CD4-positive, alpha-beta T cell treated with Interleukin-10 for 1 hour (primary cell): ENCODE measurements around the gene UNC5C.

Experiments used
- DNase-seq: peaks from one replicate; pipeline ENCODE4 v3.0.0-alpha.2; 2020

UNC5C gene

DNA sequence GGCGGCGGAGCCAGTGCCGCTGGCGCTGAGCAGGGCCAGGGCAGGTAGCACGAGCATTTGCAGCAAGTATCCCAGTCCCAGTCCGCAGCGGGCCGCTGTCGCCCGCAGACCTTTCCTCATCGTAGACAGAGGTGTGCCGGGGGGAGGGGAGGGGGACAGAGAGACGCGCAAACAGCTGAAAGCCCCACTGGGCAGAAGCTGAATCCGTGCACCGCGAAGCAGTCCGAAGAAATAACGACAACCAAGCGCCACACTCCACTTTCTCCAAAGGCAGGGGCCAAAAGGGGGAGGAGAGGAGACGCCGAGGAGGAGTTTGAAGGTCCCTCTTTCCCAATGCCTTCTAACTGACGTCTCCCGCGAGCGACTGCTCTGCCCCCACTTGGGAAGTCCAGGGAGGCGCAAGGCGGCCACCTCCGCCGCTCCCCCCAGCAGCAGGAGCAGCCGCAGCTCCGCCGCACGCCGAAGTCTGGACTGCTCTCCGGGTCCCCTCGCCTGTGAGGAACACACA lies at the start of gene UNC5C:
Gene UNC5C, minus strand, starts transcription at position 236 of the 508 bp plus-strand sequence.
- DNase-seq = no peak

DNA sequence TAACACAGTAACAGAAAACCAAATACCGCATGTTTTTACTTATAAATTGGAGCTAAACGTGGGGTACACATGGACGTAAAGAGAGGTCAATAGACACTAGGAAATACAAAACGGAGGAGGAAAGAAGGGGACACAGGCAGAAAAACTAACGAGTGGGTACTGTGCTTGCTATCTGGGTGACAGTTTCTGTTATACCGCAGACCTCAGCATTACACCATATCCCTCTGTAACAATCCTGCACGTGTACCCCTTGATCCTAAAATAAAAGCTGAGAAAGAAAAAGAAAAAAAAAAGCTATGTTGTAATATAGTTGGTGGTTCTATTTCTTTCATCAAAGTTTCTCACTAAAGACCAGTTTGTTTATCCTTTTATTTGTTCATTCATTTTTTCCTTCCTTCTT lies 47.9 kb upstream of the UNC5C start:
- DNase-seq = no peak

DNA sequence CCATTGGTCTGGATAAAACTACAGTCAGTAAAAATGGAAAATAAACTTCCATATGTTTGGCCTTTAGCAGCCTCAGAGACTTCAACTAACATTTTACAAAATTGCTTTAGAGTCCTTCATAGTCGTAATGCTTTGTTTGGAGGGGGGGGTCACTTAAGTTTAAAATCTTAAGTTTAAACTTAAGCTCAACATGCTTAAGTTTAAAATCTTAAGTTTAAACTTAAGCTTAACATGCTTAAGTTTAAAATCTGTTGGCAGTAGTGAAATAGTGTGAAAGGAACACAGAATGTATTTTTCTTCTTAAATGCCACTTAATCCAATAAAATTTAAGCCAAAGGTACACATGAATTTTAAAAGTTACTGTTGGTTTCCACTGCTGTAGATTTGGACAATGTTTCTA lies 45.9 kb upstream of the UNC5C start:
- no peak for DNase-seq

DNA sequence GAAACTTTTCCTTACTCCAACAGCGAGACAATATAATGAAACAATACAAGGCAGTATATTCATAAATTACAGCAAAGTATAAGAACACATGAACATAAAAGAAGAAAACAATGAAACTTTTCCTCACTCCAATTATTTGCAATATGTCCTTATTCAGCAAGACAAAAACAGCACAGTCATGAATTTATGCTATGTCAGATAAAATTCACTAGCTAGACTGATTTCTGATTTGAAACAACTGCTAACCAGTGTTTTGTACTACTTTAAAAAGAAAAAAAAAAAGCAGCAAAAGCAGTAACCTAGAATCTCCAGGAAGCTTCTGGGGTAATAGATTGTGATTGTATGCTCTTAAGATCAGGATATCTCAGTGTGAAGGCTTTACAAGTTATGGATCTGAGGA lies 45.2 kb upstream of the UNC5C start:
- no peak for DNase-seq

DNA sequence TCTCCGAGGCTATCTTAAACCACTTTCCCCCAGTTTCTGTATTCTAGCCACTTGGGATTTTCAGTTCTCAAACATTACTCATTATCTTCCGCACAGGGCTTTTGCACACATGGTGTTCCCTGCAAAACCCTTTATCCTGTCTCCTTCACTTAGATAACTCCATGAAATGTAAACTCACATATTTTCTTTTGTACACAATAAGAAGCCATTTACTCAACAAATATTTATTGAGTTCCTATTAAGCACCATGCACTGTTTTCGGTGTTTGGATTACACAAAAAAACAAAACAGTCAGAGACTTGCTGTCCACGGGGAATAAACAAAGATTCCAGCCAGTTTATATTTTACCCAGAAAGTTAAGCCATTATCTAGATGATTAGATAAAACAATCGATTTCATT lies 42.5 kb upstream of the UNC5C start:
- DNase-seq = no peak

DNA sequence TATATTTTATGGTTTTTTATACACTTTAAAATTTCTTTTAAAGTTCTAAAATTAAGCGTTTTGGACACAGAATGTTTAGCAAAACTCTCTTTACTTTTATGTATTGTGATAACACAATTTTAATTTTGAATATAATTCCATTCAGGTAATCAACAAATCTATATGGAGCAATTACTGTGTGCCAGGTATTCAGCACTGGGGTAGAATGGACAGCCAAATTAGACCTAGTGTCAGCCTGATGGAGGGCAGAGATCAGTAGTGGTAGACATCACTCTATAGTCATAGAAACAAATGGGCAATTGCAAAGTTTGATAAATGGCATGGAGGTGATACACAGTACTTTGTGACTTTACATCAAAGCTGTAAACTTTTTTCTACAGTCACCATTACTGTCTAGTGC lies 41.8 kb upstream of the UNC5C start:
- DNase-seq = no peak

DNA sequence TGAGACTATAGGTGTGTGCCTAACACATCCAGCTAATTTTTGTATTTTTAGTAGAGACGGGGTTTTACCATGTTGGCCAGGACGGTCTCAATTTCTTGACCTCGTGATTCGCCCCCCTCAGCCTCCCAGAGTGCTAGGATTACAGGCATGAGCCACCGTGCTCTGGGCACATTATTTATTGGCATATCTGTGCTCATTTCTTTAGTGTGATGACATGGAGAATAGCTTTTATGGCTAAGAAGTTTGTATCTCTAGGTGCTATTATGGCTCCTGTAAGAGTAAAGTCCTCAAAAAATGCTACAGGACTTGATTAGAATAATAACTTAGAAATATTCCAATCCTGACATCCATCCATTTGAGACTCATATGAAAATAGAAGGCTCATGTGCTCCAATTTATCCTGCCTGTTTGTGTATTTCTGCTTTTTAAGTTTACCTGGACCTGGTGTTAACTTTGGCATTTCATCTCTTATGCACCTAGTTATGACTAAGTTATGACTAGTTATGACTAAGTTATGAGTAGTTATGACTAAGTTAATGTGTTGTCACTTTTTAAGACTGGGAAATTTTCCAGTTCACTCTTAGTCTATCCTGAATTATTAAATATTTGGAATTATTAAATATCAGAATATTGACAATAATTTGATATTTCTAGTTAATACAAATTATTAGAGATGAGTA lies 36.4 kb upstream of the UNC5C start:
- DNase-seq = no peak

DNA sequence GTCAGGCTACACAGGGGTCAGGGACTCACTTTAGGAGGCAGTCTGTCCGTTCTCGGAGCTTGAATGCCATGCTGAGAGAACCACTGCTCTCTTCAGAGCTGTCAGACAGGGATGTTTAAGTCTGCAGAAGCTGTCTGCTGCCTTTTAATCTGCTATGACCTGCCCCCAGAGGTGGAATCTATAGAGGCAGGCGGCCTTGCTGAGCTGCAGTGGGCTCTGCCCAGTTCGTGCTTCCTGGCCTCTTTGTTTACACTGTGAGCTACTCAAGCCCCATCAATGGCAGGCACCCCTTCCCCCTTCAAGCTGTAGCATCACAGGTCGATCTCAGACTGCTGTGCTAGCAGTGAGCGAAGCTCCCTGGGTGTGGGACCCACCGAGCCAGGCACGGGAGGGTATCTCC lies 31.5 kb upstream of the UNC5C start:
- no peak for DNase-seq

DNA sequence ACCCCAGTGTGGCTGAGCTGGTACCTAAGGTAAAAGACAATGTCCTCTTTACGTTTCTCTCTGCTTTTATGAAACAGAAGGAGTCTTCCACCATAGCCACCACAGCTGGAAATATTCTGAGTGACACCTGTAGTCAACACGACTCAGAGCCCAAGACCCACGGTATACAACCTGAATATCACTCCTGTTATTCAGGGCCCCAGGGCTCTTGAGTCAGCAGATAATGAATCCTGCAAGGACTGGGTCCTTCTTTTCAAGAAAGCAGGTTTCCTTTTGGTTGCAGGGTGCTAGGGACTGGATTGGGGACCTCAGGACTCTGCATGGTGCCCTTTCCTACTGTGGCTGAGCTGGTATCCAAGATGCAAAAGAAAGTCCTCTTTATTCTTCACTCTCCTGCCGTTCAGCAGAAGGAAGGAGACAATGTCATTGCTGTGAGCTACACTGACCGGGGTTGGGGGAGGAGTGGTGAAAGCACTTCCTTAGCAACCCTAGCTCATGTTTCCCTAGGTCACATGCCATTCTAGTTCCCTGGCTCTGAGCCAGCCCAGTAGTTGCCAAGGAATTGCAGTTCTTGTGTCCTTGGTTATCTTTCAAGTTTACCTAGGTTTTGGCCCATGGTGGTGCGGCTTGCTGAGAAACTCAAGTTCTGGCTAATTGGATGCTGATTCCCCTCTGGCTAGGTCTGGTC lies 23.7 kb upstream of the UNC5C start:
- no peak for DNase-seq

DNA sequence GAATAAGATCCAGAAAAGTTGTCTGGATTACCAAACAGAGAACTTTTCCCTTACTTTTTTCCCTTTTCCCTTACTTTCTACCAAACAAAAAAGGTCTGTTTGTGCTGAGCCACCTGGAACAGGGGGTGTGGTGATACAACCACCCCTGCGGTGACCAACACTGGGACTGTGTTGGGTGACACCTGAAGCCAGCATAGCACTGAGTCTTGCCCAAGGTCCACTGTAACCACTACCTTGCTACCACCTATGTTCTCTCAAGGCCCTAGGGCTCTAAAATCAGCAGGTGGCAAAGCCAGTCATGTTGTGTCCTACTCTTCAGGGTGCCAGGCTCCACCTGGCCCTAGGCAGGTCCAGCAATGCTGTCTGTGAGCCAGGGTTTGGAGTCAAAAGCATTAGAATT lies 22.8 kb upstream of the UNC5C start:
- DNase-seq = no peak

DNA sequence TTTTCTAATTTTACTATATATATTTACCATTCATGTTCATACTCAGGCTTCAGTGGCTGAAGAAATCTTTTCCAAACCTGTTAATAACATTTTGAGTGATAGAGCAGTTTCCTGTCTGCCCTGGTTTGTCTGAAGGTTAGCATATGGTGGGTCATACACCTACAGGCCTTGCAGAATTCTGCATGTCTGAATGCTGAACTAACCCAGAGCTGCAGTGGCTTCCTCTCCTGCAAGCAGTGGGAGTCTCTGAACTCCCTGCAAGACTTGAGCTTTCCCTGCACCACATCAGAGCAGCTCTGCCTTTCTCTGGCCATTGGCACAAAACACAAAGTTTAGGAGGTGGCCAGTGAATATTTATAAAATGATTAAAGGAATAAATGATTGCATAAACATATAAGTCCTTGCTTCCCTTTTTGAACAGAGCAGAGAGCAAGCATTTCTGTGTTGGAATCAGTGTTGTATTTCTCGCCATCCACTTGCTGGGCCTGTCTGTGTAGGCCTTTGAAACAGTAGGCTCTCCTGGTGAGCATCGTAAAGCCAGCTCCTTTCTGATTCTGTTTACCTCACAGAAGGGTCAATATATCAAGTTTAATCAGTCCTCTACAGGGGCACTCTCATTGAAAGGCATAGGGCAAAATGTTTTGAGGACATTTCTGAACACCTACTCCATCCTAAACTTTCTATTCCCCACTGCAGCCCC lies 15.0 kb upstream of the UNC5C start:
- no peak for DNase-seq

DNA sequence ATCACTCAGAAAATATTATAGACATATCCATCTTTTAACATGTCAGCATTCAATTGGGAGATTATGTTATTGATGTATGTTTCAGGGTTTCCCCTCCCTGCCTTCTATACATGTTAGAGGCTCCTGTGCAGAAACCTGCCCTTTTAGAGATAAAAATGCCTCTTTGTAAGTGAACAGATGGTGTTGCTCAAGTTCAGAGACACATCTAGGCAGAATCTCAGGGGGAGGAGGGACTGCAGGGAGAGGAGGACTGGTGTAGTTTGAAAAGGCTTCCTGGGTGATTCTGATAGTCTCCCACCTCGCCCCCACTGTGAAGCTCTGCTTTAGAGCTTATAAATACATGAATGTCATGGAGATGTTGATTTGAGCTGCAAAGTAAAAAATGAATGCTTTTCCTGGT lies 12.0 kb upstream of the UNC5C start:
- no peak for DNase-seq

DNA sequence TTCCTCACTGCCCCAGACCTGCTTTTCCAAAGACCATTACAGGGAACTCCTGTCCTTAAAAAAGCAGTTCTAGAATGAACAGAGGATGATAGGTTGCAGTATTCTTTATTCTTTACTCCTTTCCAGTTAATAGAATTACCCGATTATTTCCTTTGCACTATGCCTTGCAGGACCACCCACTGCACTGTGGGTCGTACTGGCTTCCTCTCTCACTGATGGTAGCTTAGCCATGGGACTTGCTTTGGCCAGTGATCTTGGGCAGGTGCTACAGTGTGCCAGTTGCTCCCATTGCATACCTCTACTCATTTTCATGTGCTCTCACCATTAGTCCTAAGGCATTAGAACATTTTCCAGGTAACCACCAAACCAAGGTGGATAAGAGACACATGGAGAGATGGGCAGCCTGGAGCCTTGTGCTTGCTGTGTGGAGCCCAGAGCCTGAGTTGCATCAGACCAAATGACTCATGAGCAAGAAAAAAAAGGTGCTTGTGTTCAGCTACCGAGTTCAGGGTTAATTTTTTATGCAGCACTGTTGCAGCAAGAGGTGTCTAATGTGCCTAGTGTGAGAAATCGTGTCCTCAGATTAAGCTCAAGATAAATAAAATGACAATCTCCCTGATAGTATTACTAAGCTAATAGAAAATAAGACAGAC lies 7.6 kb upstream of the UNC5C start:
- no peak for DNase-seq

DNA sequence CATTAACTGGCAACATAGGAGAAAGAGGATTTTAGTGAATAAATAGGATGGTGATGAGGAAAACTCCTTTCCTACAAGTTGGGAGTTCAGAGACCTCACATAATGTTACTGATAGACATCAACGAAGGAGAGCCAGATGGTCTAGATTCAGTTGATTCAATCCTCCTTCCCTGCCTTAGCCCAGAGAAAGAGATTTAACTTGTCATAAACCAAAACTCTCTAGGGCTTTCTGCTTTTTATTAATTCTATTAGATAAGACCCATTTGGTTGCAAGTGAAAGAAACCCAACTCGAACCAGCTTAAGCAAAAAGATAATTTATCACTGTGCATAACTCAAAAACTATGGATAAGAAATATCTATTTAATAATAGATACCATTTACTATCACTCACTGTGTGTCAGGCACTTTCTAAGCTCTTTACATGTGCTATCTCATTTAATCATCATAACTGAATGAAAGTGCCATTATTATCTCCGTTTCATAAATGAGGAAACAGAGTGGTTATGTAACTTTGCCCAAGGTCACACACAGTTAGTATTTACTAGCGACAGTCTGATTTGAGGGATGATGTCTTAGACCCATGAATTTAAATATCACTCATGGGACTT lies 4.3 kb upstream of the UNC5C start:
- no peak for DNase-seq

DNA sequence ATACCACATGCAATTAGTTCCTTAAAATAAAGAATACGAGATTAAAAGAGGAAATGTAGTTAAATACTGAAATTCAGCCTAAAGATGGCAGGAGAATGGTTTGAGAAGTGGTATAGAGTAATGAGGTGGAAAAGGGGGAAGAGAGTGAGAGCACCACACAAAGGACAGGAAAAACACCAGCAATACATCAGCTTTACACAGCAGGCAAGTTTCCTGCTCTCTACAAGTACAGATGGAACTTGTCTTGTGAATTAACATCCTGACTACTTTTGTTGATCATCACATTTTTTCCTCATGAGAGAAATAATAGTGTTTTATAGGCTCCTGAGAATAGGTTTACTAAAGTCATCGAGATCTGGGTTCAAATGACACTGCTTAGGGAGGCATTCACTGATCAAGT lies 2.9 kb upstream of the UNC5C start:
- no peak for DNase-seq

DNA sequence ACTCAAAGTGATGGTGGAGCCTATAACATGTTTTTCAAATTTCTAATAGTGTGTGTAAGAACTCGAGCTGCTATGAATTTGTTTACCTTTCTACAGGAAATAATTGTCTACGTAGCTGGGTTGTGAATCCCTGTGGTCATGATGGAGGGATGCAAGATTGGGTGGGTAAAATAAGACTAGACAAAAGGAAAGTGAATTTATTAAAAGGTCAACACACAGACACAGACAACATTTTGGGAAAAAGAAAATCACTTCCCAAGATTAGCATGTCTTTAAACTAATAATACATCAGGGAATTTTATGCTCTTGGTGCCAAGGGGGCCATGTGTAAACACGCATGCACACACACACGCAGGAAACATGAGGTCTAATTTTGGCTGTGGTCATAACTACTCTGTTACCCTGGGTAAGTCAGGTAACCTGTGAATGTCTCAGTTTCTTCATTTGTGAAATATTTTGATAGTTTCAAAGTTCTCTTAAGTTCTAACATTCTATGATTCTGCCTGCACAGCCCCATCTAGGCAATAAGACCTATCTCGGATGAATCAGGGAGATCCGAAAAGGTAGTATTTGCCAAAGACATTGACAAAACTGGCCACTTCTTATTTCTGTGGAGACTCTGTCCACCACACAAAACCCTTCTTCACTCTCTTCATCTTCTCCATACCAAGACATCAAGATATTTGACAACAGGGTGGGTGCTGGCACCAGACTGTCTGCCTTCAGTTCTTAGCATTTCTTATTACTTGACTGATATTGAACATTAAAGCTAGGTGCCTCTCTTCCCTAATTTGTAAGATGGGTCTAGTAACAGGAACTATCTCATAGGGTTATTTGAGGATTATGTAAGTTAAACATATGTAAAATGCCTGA lies 1.6 kb upstream of the UNC5C start:
- DNase-seq = no peak

DNA sequence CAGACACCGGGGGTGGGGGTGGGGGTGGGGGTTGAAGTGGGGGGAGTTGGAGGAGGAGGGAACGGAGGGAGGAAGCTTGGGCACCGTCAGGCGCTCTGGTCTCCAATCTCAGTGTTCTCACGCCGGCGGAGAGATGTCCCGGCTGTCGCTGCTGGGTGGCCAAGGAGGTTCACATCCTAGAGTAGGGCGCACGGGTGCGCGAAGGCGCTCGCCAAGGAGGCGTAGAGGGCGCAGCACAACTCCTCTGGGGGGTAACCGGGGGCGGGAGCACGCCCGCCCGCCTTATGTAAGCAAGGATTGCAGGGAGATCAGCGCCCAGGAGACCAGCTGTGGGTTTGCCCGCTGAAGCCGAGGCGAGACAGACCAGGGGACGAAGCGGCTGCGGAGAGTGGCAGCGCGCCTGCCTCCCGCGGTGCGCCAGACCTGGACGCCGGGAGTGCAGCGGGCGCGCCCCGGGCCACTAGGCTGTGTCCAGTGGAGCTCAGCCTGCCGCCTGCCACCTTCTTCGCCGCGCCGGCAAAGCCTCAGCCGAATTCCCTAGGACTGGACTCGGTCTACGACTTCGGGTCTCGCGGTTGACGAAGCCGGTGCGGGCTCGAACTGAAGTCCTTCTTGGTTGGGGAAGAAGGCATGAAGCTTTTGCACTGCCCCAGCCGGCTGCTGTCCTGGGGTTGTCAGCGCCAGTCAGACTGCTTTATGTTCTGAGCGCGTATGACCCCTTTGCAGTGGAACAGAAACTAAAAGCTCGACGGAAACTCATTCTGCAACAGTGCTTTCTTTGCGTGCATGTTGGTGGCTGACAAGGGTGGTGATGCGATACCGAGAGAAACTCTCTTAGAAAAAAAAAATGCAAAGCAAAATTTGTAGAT lies 707 bp upstream of the UNC5C start:
- peak; percentile 1 for DNase-seq

DNA sequence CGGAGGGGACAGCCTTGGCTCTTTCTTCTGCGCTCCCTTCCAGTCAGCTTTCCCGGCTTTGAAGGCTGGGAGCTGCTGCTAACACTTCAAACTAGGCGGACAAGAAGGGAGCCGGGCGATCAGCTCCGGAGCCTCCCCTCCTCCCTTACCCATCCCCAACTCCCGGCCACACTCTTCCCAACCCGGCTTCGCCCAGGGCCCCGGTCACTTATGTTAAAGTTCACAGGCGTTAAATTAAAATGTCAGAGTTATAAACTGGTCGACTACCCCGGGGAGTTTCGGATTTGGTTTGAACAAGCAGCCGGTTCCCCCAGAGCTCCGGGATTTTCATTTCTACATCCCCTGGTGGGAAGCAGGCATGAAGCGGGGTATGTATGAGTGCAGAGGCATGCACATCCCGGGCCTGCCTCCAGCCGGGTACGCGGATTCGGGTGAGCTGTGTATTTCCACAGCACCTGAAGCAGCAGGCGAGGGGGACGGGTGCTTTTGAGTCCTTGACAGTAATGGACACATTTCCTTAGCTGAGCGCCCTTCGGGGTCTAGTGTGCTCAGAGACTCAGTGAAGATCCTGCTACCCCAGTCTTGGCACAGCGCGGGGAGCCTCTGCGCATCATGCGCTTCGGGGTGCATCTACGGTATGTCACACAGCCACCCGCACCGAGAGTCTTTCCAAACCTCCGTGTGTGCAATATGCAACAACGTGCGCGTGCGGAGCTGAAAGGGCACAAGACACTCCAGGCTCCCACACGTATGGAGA lies 880 bp downstream of the UNC5C start:
- DNase-seq = no peak

DNA sequence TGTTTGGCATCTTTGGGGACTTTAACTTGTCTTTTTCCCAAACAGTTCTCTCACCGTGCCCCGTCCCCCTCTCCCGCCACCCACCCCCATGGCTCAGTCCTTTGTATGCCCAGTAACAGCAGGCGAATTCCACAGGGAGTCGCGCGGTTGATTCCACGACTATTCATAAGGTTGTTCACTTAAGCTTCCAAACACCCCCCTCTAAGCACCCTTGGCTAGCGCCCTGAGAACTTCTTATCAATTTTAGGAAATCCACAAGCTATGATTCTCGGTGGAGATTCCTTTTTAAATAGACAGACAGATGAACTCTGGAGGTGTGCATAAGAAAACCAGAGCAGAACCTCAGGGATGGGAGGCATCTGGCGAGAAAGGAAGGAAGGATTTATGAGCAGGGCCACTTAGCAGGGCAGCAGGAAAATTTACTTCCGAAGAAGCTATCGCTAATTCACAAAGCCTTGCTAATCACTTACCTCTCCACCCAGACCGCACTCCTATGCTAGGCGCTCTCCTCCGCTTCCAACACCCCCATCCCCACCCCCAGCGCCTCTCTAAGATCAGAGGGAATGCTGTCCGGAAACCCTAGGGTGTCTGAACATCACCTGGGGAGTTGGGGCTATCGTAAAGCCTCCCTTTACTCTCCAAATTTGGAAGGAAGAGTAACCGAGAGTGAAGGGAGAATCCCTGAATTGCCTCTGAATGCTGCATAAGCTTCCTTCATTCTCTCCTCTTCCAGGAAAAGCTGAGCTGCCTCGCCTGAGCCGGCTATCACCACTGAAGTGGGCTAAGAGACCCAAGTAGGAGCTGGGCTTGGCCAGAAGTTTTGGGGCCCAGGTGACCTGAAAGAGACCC lies 1.7 kb downstream of the UNC5C start:
- no peak for DNase-seq
